NCI-H146 treated with DMSO at 0.1 percent for 48 hours (cell line): ENCODE data around the gene TCF4.

Experiments used
- DNase-seq: peaks from one replicate; lab custom pipeline; 2025; ENCODE audit not compliant: unreplicated experiment; lab: John Stamatoyannopoulos, UW

Gene TCF4

DNA sequence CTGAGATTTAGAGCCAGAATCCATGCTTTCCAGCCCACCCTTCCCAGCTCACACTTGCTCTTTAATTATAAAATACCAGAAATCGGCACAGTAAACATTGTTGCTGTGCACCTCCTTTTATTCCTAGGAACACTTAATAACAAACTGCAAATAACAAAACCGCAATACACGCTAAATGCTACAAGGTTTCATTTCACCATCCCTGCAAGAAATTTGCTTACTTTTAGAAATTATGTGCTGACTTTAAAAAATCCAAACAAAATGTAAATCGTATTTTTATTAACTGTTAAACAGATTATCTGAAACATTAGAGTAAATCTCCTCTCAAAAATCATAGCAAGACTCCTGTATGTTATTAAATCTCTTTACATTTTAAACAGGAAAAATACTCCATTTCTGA lies 79.3 kb downstream of the TCF4 start:
- DNase-seq = no peak

DNA sequence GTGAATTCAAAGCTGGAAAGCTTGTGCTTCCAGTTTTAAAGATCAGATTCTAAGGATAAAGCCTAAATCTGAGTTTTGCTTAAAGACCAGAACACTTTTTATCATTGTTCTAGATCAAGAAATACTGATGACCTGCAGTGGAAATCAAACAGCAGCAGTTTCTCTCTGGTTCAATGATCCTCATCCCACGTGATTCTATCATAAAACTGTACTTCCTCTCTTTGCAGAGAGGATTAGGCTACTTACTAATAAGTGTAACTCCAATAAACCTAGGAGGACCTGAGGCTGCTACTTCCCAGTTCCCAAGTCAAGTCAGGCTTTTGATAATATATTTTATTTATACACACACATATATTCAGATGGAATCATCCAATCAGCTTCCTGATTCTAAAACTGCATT lies 81.9 kb downstream of the TCF4 start:
- DNase-seq = no peak

DNA sequence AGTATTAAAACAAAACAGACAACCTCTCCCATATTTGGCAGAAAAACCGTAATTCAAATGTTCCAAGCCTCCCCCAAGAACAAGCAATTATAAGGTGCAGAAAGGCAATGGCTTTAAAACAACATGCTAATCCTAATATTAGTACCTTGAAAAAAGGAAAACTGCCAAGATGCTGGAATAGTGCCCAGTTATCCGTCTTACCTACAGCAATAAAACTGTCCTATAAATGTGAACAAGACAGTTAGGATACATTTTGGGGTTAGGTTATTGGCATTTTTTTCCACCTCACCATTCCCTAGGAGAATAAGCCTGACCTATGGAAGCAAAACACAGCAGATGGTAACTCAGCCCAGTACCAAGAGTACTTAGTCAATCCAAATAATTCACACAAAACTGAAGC lies 83.2 kb downstream of the TCF4 start:
- DNase-seq = no peak

DNA sequence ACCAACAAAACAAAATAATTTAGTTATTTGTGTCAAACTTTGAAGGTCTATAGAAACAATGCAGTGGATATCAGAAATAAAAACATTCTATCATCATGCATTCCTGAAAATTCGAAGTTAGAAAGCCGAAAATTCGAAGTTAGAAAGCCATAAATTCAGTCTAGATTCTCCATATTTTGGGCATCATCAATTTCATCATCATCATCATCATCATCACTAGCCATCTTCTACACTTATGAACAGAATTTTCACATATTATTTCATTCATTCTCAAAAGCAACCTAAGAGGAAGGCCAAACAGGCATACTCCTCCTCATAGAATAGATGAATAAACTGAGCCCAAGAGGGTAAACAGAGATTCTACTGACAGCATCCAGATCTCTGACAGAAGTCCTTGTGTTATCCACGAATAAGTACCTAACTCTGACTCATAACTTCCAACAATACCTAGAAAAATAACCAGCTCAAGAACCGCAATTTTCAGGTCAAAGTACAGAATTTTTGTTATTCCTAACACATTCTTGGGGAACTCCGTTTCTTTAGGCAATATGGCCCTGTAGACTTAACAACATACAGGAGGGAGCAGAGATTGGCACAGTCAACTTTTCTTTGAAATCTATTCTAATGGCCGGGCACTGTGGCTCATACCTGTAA lies 84.7 kb downstream of the TCF4 start:
- no peak for DNase-seq

DNA sequence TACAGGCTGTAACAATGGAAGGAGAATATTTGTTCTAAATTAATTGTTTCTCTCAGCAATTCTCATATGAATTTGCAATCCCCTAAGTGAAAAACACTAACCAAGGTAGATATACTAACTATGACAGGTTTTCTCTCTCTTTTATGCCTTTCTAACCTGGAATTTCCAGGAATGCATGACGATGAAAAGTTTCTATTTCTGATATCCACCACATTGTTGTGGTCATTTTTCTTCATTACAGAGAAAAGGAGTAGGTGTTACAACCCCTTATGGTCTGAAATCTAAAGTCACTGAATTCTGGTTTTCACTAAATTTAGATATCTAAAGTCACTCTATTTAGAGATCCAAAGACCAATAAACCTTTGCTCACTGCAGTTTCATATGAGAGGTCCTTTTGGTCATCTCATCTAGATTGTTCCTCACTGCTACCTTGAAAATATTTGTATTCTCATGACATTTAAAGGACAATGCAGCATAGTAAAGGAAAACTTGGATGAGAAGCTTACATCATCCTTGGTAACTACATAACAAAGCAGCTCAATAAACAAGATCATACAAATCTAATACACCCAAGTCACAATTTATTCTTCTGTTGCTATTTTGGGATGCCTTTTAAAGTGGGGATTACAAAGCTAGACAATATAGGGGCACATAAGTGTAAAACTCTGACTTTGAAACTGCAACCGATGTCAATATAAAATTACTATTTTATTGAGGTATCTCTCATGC lies 85.8 kb downstream of the TCF4 start:
- no peak for DNase-seq

DNA sequence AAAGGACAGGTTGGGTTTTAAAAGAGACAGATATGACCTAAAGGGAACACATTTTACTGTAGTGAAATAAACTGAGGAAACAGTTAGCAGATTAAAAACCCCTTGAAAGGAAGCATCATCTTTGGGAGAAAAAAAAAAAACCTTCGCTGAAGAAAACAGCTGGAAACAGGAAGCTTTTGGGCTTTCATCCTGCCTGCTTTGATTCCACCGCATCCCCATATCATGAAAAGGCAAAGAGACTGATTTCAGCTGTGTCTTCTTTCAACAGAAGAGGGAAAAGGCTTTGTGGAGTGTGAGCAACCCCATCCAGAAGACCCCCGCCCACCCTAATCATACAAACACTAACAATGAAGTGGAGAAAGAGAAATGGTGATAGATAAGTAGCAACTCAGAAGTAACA lies 86.4 kb downstream of the TCF4 start:
- peak; percentile 53 for DNase-seq

DNA sequence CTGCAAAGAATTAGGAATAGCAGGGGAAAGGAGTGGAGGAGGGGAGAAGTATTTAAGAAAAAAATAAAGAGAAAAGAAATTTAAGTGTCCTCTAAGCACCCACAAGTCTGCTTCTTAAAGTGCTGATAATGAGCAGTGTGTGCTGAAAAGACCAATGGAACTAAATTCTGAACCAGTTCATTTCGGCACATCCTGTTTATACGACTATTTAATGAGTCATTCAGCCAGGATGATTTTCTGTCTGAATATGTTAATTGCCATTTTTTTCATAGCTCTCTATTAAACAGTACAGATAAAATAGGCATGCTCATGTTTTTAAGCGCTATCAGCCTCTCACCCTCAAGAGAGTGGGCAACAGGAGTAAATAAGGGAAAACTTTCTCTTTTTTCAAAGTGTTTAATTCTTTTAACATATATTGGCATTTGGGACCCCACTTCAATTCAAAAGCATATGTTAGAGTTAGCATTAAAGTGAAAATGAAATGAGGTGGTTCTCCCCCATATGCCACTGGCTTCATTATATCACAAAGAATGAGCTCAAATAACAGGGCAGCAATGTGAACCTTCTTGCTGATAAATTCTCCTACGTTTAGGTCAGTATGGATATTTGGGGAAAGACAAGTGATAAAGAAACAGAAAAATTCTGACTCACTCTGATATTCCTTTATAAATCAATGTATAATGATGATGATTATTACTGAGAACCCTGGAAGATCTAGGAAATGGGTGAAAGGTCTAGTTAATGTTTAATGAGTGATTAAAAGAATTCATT lies 87.5 kb downstream of the TCF4 start:
- DNase-seq = no peak

DNA sequence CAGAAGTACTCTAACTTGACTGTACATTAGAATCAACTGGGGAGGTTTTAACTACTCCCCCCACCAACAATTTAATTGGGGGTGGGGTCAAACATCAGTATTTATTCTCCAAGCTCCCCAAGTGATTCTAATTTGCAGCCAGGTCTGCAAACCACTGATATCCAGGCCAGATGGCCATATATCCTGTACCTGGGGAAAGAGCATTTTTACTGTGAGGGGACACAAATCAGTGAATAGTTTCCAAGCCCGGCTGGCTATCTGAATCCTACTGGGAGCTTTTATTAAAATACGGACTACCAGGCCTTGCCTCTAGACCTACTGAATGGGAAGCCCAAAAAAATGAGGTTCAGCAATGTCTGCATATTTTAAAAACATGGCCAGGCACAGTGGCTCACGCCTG lies 88.5 kb downstream of the TCF4 start:
- no peak for DNase-seq

DNA sequence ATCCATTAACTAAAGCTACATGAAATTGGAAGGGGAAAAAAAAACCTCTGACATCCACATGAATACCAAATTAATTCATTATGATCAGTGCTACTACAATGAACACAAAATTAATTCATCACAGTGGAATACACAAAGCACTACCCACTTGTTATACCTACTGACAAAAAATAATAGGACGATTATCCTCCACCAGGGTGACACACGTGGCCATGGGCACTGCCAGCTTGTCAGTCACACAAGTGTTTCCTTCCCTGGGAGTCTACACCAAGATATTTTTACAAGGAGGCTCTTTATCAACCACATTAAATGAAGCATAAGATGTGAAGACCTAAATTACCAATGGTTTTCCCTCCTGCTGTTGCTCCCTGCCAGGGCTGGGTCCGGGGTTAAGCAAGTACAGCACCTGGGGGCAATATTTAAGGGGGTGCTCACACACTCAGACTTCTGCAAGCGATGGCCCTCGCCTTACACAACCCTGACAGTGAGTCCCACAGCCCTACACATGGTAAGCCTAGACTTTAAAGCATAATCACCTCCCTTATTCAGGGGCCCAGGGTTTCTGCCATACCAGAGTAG lies 90.1 kb downstream of the TCF4 start:
- DNase-seq = peak; percentile 79

DNA sequence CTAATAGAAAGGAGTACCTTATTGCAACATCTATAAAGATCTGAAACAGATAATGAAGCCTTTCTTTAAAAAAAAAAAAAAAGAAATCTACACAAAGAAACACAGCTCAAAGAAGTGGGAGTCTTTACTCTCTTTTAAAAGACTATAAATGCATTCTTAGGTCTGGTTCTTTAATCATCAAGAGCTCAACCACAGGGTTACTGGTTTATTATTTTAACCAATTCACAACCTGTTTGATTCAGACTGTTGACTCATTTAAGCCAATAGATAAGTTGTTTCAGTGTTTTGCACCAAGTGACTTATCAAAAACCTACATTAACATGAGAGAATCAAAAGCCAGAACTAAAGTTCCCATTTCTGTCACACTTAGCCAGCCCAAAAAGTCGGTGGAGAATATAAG lies 93.1 kb downstream of the TCF4 start:
- no peak for DNase-seq

DNA sequence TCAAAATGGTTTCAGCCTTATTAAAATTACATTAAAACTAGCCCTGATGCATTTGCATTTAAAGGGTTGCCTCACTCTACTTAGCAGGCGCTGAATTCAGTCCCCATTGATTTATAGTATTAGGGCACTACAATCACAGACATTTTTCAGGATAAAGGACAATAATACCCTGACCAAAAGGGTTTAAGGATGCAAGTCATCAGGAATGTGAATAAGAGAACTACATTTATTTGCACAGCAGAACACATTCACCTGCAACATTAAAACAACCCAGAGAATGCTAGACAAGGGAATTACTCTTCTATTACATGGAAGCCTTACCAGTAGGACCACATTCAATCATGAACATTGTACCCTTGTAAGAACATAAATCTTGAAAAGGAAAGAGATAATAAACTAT lies 93.6 kb downstream of the TCF4 start:
- DNase-seq = no peak

DNA sequence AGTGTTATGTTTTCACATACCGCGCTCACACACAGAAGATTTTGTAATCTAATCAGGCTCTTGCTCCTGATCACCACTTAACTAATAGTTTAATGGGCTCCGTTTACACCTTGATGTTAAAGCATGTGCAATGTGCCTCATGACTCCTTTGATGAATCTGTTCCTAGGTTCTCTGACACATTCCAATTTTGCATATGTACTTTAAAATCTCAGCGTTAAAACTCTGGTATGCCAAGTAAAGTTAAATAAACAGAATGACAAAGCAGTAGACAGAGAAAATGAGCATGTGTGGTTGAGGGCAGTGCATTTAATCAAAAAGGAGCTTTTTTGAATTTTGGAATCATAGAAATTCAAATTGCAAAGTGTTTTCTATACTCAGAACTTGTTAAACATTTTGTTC lies 96.4 kb downstream of the TCF4 start:
- DNase-seq = no peak

DNA sequence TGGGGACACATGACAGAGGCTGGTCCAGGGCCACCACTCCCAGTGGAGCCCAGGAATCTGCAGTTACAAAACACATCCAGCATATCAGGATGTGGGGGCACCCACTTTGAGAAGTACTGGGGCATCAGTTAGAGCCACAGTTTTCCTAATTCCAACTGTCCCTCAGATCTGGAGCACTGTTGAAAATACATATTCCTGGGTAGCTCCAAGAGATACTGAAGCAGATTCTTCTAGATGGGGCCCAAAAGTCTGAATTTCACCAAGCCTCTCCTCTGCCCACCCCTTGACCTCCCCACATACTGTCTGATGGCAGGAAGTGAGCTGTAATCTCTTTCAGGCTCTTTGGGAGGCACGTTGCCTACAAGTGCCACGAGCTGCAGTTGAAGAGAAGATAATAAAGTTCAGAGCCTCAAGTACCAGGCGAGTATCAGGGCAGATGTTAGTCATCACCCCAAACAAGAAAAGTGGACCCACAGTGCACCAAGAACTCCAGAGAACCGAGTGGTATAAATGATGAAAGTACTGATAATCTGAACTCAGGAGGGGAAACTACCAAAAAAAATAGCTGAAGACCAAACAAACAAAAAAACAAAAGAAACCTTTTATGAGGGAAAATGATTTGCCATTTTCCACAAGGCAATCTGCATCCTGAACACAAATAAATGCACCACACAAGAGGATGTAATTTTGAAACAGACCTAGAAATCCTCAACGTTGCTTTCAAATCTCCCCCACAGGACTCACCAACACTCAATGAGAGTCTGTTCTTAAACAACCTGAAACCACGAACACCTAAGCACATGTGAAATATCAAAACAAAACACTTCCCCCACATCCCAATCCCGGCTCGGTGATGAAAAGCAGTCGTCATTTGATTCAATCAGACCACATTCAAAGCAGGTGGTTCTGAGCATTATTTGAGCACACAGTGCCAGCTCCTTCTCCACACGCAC lies 98.7 kb downstream of the TCF4 start:
- DNase-seq = peak; percentile 95

DNA sequence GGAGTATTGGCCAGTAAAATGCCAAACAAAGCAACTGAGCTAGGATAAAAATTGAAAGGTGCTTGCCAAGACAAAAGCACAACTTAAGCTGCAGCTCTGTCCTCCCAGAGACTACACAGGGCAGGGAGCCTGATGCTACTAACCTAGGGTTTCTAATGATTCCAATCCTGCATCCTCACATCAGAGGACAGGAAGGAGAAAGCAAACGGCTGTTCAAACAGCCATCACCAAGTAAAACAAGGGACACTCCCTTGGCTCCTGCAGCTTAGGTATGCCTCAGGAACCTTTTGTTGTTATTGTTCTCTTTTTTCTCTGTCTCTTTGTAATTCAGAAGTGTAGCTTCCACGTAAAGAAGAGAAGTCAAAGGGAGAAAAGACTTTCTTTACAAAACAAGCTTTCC lies 99.5 kb downstream of the TCF4 start:
- DNase-seq = peak; percentile 99

DNA sequence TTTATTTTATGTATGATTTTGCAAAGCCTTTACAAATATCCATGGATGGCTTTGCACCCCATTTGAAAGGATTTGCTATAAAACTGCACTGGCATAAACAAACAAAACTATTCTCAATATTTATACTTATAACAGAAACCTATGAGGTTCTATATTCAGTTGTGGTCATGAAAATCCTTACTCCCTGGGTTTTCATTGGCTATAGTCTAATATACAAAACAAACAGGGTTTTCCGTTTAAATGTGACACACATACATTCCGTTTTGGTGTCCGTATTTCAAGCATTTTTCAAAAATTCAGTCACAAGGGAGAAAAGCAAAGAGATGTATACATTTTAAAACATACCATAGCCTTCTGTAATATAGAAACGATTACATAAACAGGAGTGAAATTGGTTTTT lies 100.0 kb downstream of the TCF4 start:
- peak; percentile 76 for DNase-seq

DNA sequence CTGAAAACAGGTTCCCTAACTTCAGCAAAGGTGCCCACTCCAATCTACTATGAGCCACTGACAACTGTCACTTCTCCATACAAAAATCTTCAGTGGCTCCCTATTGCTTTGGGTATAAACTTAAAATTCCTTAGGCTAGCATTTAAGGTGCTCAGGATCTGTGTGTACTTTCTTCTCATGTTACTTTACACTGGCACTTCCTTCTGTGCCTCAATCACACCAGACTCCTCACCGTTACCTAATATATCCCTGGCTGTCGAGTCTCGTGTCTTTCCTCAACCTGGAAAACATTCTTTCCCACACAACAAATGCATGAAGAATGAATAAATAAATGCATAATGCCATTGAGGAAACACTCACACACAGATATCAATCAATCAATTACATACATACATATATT lies 101.1 kb downstream of the TCF4 start:
- DNase-seq = no peak

DNA sequence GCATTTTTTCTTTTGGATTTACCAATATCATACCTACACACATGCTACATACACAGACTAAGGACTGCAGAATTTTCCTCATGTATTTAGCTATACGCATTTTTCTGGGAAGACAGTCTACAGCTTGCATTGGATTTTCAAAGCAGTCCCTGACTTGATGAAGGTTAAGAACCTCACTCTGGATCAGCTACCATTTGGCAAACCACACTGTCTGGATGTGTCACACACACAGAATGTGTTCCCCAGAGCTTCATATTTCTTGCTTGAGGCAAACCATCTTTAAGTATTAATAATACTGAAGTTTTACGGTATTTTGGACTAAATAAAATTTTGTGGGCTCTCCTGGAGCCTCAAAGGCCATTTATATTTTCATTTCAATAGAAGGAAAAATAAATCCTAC lies 102.3 kb downstream of the TCF4 start:
- no peak for DNase-seq

DNA sequence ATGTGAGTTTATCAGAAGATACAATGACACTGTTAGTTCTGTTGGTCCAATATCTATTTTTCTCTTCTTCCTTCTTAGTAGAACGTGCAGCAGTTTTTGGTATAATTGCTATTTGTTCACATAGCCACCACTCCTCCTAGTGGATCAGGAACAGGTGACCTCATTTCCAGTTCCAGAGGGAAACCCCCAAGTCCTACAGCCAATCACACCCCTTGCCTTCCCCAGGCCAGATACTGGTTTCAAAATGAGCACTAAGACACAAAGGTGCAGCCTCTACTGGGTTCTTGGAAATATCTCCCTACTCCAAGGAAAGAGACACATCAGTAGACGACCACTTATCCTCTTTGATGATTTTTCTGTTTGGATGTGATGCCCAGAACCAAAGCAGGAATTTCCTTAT lies 103.2 kb downstream of the TCF4 start:
- DNase-seq = no peak

DNA sequence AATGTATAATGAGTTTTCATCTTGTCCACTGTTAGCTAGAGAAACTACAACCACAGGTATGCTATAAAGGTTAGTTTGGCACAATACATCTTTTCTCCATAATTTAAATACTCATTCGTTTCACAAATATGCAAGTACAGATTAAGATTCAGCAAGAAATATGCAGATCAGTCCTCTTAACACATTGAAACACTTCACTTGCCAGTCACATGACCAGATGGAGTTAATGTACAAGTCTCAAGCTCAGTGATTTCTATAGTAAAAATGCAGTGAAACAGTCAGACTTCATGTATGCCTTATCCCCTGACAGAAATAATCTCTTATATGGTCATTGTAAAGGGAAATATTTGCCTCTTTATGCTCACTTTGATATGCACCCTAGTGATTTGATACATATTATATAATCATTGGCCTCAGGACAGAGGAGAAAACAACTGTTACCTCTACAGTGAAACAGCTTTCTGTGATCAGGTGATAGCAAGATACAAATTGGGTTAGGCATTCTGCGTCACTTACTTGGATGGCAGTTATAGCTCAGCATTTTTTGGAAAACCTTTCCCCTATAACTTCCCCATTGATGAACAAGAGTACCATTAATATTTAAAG lies 104.6 kb downstream of the TCF4 start:
- no peak for DNase-seq

DNA sequence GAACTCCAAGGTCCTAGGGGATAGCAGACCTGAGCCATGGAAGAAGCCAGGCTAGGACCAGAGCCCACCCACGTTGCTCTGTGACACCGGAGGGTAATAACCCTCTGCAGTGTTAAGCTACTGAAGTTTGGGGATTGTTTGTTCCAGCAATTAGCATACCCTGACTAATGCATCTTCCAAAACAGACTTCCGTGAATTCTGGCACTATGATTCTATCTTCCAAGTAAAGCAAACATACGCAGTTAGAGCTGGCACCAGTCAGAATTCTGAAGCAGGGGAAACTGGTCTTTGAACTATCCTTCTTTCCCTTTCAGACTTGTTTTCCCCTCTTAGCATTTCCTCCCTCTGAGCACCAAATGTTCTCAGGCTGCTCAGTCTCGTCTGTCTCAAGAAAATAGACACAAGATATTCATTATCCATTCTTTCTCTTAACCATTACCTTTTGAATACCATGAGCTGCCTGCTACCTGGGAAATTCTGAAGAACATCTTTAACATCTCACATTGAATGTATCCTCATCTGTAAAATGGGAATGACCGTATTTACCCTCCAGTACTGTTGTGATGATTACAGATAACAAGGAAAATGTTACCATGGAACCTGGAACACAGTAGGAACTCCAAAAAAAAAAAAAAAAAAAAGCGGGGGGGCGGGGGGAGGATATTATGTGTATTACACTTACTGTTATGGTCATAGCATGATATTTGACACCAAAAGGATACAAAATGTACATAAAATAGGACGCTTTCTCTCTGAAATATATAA lies 108.2 kb downstream of the TCF4 start:
- no peak for DNase-seq
